CD4-positive, alpha-beta T cell treated with Interferon gamma for 1 hour (primary cell): ENCODE measurements around the gene ZNF497.
A peak's percentile ranks its signal among the peaks of the same experiment; 100 is the strongest.
"Not testable (repeated sequence)": the region's sequence is repeated elsewhere in the genome, so short reads cannot be mapped to it uniquely, and the experiment has no call there.

ENCODE experiments used
- DNase-seq: peaks from one replicate; pipeline ENCODE4 v3.0.0-alpha.2; 2020

ZNF497 gene

GRCh38 chr19:58366585-58367430 lies 4.3 kb upstream of the ZNF497 start:
- no peak for DNase-seq

- DNase-seq = no peak
These were observed 1.6 kb upstream of the ZNF497 start for GRCh38 chr19:58364146-58364545.

GRCh38 chr19:58361900-58362271 lies 665 bp downstream of the ZNF497 start:
- peak; percentile 27 for DNase-seq

- no peak for DNase-seq
These were observed 4.9 kb downstream of the ZNF497 start for GRCh38 chr19:58357481-58358145.

- DNase-seq = no peak
These were observed 5.6 kb downstream of the ZNF497 start for GRCh38 chr19:58356766-58357480.

- peak; percentile 9 for DNase-seq
These were observed 6.4 kb downstream of the ZNF497 start for GRCh38 chr19:58355908-58356765.

GRCh38 chr19:58355215-58355796 lies 7.2 kb downstream of the ZNF497 start:
- DNase-seq = no peak

GRCh38 chr19:58354478-58355030 lies 8.0 kb downstream of the ZNF497 start:
- DNase-seq = no peak

GRCh38 chr19:58353717-58354477 lies 8.7 kb downstream of the ZNF497 start:
- no peak for DNase-seq

GRCh38 chr19:58352760-58353671 lies 9.5 kb downstream of the ZNF497 start, which contains the start of gene A1BG:
A1BG (minus strand) TSS chr19:58353492; CDS start chr19:58353437, 55 bp downstream.
- DNase-seq = no peak

GRCh38 chr19:58351990-58352755 lies 10.4 kb downstream of the ZNF497 start:
- no peak for DNase-seq

GRCh38 chr19:58351558-58351878 lies 11.0 kb downstream of the ZNF497 start:
- no peak for DNase-seq

GRCh38 chr19:58350871-58351557 lies 11.5 kb downstream of the ZNF497 start:
- DNase-seq = no peak

- DNase-seq = no peak
These were observed 12.3 kb downstream of the ZNF497 start for GRCh38 chr19:58350001-58350861.

GRCh38 chr19:58349590-58349989 lies 13.0 kb downstream of the ZNF497 start:
- DNase-seq = no peak

- DNase-seq = not testable (repeated sequence)
These were observed 14.5 kb downstream of the ZNF497 start for GRCh38 chr19:58348080-58348479.
